Myocyte (in vitro differentiated cells): ENCODE results near the gene USP1. TPM values are rescaled to one million over a fixed set of nuclear protein-coding genes. Genes with fewer than 3 reads are reported as not detected.

ENCODE experiments used
- DNase-seq: peaks from one replicate; pipeline ENCODE4 v3.0.0-alpha.2; 2012; ENCODE audit warnings: low read depth
- polyA plus RNA-seq: library from polyadenylated mRNA; unstranded; fragments of >200 nt; gene quantifications from one replicate; pipeline ENCODE4 v1.2.1, GENCODE V29; 2012; ENCODE audit warnings: missing spikeins
- total RNA-seq: library from RNA; depleted of rRNA; stranded (reverse); fragments of >200 nt; gene quantifications from 2 replicates; pipeline ENCODE4 v1.2.3, GENCODE V29; 2014

Gene USP1
- 17.4 and 22.6 TPM in 2 replicates for total RNA-seq
- 5.0 TPM for polyA plus RNA-seq

- DNase-seq, result peak; percentile 100
Measured at GRCh38 chr1:62436466-62437272, at the start of gene USP1. Gene USP1 (plus strand): TSS chr1:62437049. CDS start chr1:62439868, 2,819 bp downstream.

GRCh38 chr1:62389531-62389930 is 47.3 kb upstream of the USP1 start:
- DNase-seq, result no peak

- no peak for DNase-seq
Measured at GRCh38 chr1:62390071-62390470, 46.8 kb upstream of the USP1 start.

GRCh38 chr1:62391369-62391971 is 45.4 kb upstream of the USP1 start:
- DNase-seq, result peak; percentile 25

GRCh38 chr1:62392951-62393350 is 43.9 kb upstream of the USP1 start:
- DNase-seq, result no peak

GRCh38 chr1:62394646-62395045 is 42.2 kb upstream of the USP1 start:
- DNase-seq, result no peak

- no peak for DNase-seq
Measured at GRCh38 chr1:62395291-62395690, 41.6 kb upstream of the USP1 start.

- DNase-seq, result no peak
Measured at GRCh38 chr1:62396871-62397270, 40.0 kb upstream of the USP1 start.

GRCh38 chr1:62397301-62397700 is 39.5 kb upstream of the USP1 start:
- no peak for DNase-seq

GRCh38 chr1:62398377-62398776 is 38.5 kb upstream of the USP1 start:
- DNase-seq, result peak; percentile 37

GRCh38 chr1:62401034-62401760 is 35.7 kb upstream of the USP1 start:
- no peak for DNase-seq

GRCh38 chr1:62405247-62405646 is 31.6 kb upstream of the USP1 start:
- DNase-seq, result no peak

GRCh38 chr1:62406576-62406975 is 30.3 kb upstream of the USP1 start:
- DNase-seq, result no peak

GRCh38 chr1:62407398-62408009 is 29.3 kb upstream of the USP1 start:
- peak; percentile 76 for DNase-seq

GRCh38 chr1:62415687-62416086 is 21.2 kb upstream of the USP1 start:
- DNase-seq, result no peak

- DNase-seq, result no peak
Measured at GRCh38 chr1:62417351-62417999, 19.4 kb upstream of the USP1 start.

GRCh38 chr1:62420214-62420613 is 16.6 kb upstream of the USP1 start:
- no peak for DNase-seq

- no peak for DNase-seq
Measured at GRCh38 chr1:62423580-62424242, 13.1 kb upstream of the USP1 start.

- no peak for DNase-seq
Measured at GRCh38 chr1:62424411-62424810, 12.4 kb upstream of the USP1 start.

GRCh38 chr1:62425041-62425440 is 11.8 kb upstream of the USP1 start:
- no peak for DNase-seq

GRCh38 chr1:62426237-62426636 is 10.6 kb upstream of the USP1 start:
- no peak for DNase-seq
